ENCODE data around the gene CLEC18A. TPM values are rescaled to one million over a fixed set of nuclear protein-coding genes. Genes with fewer than 3 reads are reported as not detected.

The CLEC18A gene
- total RNA-seq, 1 donor from 2014 or later, result under 0.01 TPM

- Histone ChIP-seq H3K27ac (ENCODE audit: low read depth, low read length) (peak overlapping the region; percentile 23), H3K9me3 (ENCODE audit: control insufficient read depth in 3 of 3, low read length in 3 of 3) (no peaks in the 10 kb centered on the region), H3K4me1 (ENCODE audit: control insufficient read depth in 3 of 3, insufficient read depth in 3 of 3, low read length in 3 of 3) (peaks cover 5 to 9% (median 5%) of the 10 kb centered on the region in 3 donors), H3K27me3 (ENCODE audit: control insufficient read depth in 3 of 3, insufficient read depth in 3 of 3, low read length in 3 of 3) (no peaks in the 10 kb centered on the region), H3K9ac (ENCODE audit: low read depth in 1 of 3, low read length in 3 of 3) (peak overlapping the region in 1 of 3 donors; percentile 16), H3K36me3 (ENCODE audit: control insufficient read depth in 3 of 3, insufficient read depth in 3 of 3, low read length in 3 of 3) (no peaks in the 10 kb centered on the region), H3K4me3 (ENCODE audit: low read length in 3 of 3) (no peak overlapping the region)
Observed at GRCh38 chr16:69917311-69917710, 33.8 kb upstream of the CLEC18A start.

GRCh38 chr16:69917739-69918138 lies 33.4 kb upstream of the CLEC18A start:
- Histone ChIP-seq H3K4me1 (ENCODE audit: control insufficient read depth in 3 of 3, insufficient read depth in 3 of 3, low read length in 3 of 3) (peaks cover 5 to 9% (median 5%) of the 10 kb centered on the region in 3 donors), H3K36me3 (ENCODE audit: control insufficient read depth in 3 of 3, insufficient read depth in 3 of 3, low read length in 3 of 3) (no peaks in the 10 kb centered on the region), H3K4me3 (ENCODE audit: low read length in 3 of 3) (no peak overlapping the region), H3K27me3 (ENCODE audit: control insufficient read depth in 3 of 3, insufficient read depth in 3 of 3, low read length in 3 of 3) (no peaks in the 10 kb centered on the region), H3K9ac (ENCODE audit: low read depth in 1 of 3, low read length in 3 of 3) (peak overlapping the region in 1 of 3 donors; percentile 16), H3K27ac (ENCODE audit: low read depth, low read length) (peak overlapping the region; percentile 23), H3K9me3 (ENCODE audit: control insufficient read depth in 3 of 3, low read length in 3 of 3) (no peaks in the 10 kb centered on the region)

GRCh38 chr16:69918241-69918640 lies 32.9 kb upstream of the CLEC18A start:
- no peaks in the 10 kb centered on the region for H3K9me3 ChIP-seq (ENCODE audit: control insufficient read depth in 3 of 3, low read length in 3 of 3)
- H3K36me3 ChIP-seq (ENCODE audit: control insufficient read depth in 3 of 3, insufficient read depth in 3 of 3, low read length in 3 of 3), result no peaks in the 10 kb centered on the region
- H3K4me1 ChIP-seq (ENCODE audit: control insufficient read depth in 3 of 3, insufficient read depth in 3 of 3, low read length in 3 of 3), result peaks cover 5 to 9% (median 5%) of the 10 kb centered on the region in 3 donors
- H3K9ac ChIP-seq (ENCODE audit: low read depth in 1 of 3, low read length in 3 of 3), result no peak overlapping the region
- H3K27ac ChIP-seq (ENCODE audit: low read depth, low read length), result peak overlapping the region; percentile 23
- H3K4me3 ChIP-seq (ENCODE audit: low read length in 3 of 3), result no peak overlapping the region
- H3K27me3 ChIP-seq (ENCODE audit: control insufficient read depth in 3 of 3, insufficient read depth in 3 of 3, low read length in 3 of 3), result no peaks in the 10 kb centered on the region

GRCh38 chr16:69921127-69921526 lies 30.0 kb upstream of the CLEC18A start:
- no peak overlapping the region for H3K9ac ChIP-seq (ENCODE audit: low read depth in 1 of 3, low read length in 3 of 3)
- H3K9me3 ChIP-seq (ENCODE audit: control insufficient read depth in 3 of 3, low read length in 3 of 3), result no peaks in the 10 kb centered on the region
- H3K27me3 ChIP-seq (ENCODE audit: control insufficient read depth in 3 of 3, insufficient read depth in 3 of 3, low read length in 3 of 3), result no peaks in the 10 kb centered on the region
- H3K27ac ChIP-seq (ENCODE audit: low read depth, low read length), result peak overlapping the region; percentile 11
- H3K36me3 ChIP-seq (ENCODE audit: control insufficient read depth in 3 of 3, insufficient read depth in 3 of 3, low read length in 3 of 3), result peaks cover 0 to 3% (median 0%) of the 10 kb centered on the region in 3 donors
- H3K4me3 ChIP-seq (ENCODE audit: low read length in 3 of 3), result peak overlapping the region in 1 of 3 donors; percentile 7
- peaks cover 5 to 13% (median 8%) of the 10 kb centered on the region in 3 donors for H3K4me1 ChIP-seq (ENCODE audit: control insufficient read depth in 3 of 3, insufficient read depth in 3 of 3, low read length in 3 of 3)

- Histone ChIP-seq H3K4me3 (ENCODE audit: low read length in 3 of 3) (no peak overlapping the region), H3K27me3 (ENCODE audit: control insufficient read depth in 3 of 3, insufficient read depth in 3 of 3, low read length in 3 of 3) (no peaks in the 10 kb centered on the region), H3K27ac (ENCODE audit: low read depth, low read length) (no peak overlapping the region), H3K9me3 (ENCODE audit: control insufficient read depth in 3 of 3, low read length in 3 of 3) (no peaks in the 10 kb centered on the region), H3K4me1 (ENCODE audit: control insufficient read depth in 3 of 3, insufficient read depth in 3 of 3, low read length in 3 of 3) (peaks cover 3 to 22% (median 13%) of the 10 kb centered on the region in 3 donors), H3K9ac (ENCODE audit: low read depth in 1 of 3, low read length in 3 of 3) (no peak overlapping the region), H3K36me3 (ENCODE audit: control insufficient read depth in 3 of 3, insufficient read depth in 3 of 3, low read length in 3 of 3) (peaks cover 0 to 8% (median 0%) of the 10 kb centered on the region in 3 donors)
Observed at GRCh38 chr16:69922200-69922599, 28.9 kb upstream of the CLEC18A start.

- Histone ChIP-seq H3K36me3 (ENCODE audit: control insufficient read depth in 3 of 3, insufficient read depth in 3 of 3, low read length in 3 of 3) (peaks cover 0 to 8% (median 0%) of the 10 kb centered on the region in 3 donors), H3K27ac (ENCODE audit: low read depth, low read length) (no peak overlapping the region), H3K9ac (ENCODE audit: low read depth in 1 of 3, low read length in 3 of 3) (peak overlapping the region in 1 of 3 donors; percentile 25), H3K4me1 (ENCODE audit: control insufficient read depth in 3 of 3, insufficient read depth in 3 of 3, low read length in 3 of 3) (peaks cover 12 to 27% (median 13%) of the 10 kb centered on the region in 3 donors), H3K9me3 (ENCODE audit: control insufficient read depth in 3 of 3, low read length in 3 of 3) (no peaks in the 10 kb centered on the region), H3K27me3 (ENCODE audit: control insufficient read depth in 3 of 3, insufficient read depth in 3 of 3, low read length in 3 of 3) (no peaks in the 10 kb centered on the region), H3K4me3 (ENCODE audit: low read length in 3 of 3) (no peak overlapping the region)
Observed at GRCh38 chr16:69924041-69924775, 26.9 kb upstream of the CLEC18A start.

GRCh38 chr16:69924777-69925191 lies 26.4 kb upstream of the CLEC18A start:
- peak overlapping the region; percentile 72 for H3K27ac ChIP-seq (ENCODE audit: low read depth, low read length)
- peak overlapping the region; percentile 47 to 64 (median 56) for H3K4me3 ChIP-seq (ENCODE audit: low read length in 3 of 3)
- peaks cover 0 to 11% (median 3%) of the 10 kb centered on the region in 3 donors for H3K36me3 ChIP-seq (ENCODE audit: control insufficient read depth in 3 of 3, insufficient read depth in 3 of 3, low read length in 3 of 3)
- peaks cover 12 to 33% (median 17%) of the 10 kb centered on the region in 3 donors for H3K4me1 ChIP-seq (ENCODE audit: control insufficient read depth in 3 of 3, insufficient read depth in 3 of 3, low read length in 3 of 3)
- H3K9ac ChIP-seq (ENCODE audit: low read depth in 1 of 3, low read length in 3 of 3), result peak overlapping the region; percentile 51 to 65 (median 57)
- no peaks in the 10 kb centered on the region for H3K27me3 ChIP-seq (ENCODE audit: control insufficient read depth in 3 of 3, insufficient read depth in 3 of 3, low read length in 3 of 3)
- H3K9me3 ChIP-seq (ENCODE audit: control insufficient read depth in 3 of 3, low read length in 3 of 3), result no peaks in the 10 kb centered on the region

- Histone ChIP-seq H3K4me1 (ENCODE audit: control insufficient read depth in 3 of 3, insufficient read depth in 3 of 3, low read length in 3 of 3) (peaks cover 12 to 35% (median 20%) of the 10 kb centered on the region in 3 donors), H3K4me3 (ENCODE audit: low read length in 3 of 3) (peak overlapping the region; percentile 47 to 64 (median 56)), H3K27me3 (ENCODE audit: control insufficient read depth in 3 of 3, insufficient read depth in 3 of 3, low read length in 3 of 3) (no peaks in the 10 kb centered on the region), H3K27ac (ENCODE audit: low read depth, low read length) (peak overlapping the region; percentile 72), H3K9ac (ENCODE audit: low read depth in 1 of 3, low read length in 3 of 3) (peak overlapping the region; percentile 51 to 65 (median 57)), H3K9me3 (ENCODE audit: control insufficient read depth in 3 of 3, low read length in 3 of 3) (no peaks in the 10 kb centered on the region), H3K36me3 (ENCODE audit: control insufficient read depth in 3 of 3, insufficient read depth in 3 of 3, low read length in 3 of 3) (peaks cover 0 to 14% (median 7%) of the 10 kb centered on the region in 3 donors)
Observed at GRCh38 chr16:69925311-69925710, 25.8 kb upstream of the CLEC18A start.

GRCh38 chr16:69926241-69926640 lies 24.9 kb upstream of the CLEC18A start:
- Histone ChIP-seq H3K36me3 (ENCODE audit: control insufficient read depth in 3 of 3, insufficient read depth in 3 of 3, low read length in 3 of 3) (peaks cover 7 to 20% (median 13%) of the 10 kb centered on the region in 3 donors), H3K9me3 (ENCODE audit: control insufficient read depth in 3 of 3, low read length in 3 of 3) (no peaks in the 10 kb centered on the region), H3K4me3 (ENCODE audit: low read length in 3 of 3) (peak overlapping the region in 1 of 3 donors; percentile 64), H3K27ac (ENCODE audit: low read depth, low read length) (peak overlapping the region; percentile 31), H3K9ac (ENCODE audit: low read depth in 1 of 3, low read length in 3 of 3) (peak overlapping the region in 1 of 3 donors; percentile 57), H3K4me1 (ENCODE audit: control insufficient read depth in 3 of 3, insufficient read depth in 3 of 3, low read length in 3 of 3) (peaks cover 12 to 34% (median 20%) of the 10 kb centered on the region in 3 donors), H3K27me3 (ENCODE audit: control insufficient read depth in 3 of 3, insufficient read depth in 3 of 3, low read length in 3 of 3) (no peaks in the 10 kb centered on the region)

Data from skeletal muscle tissue (tissue), 4 donors.